HG02973 (cell line): Measurements from ENCODE around the gene GPR142.

Experiments
- ATAC-seq: cut with Tn5 transposase; IDR thresholded peaks from one replicate; pipeline ENCODE4 v1.9.1; 2021; ENCODE audit warnings: moderate library complexity; ENCODE audit not compliant: unreplicated experiment

GPR142 gene

GRCh38 chr17:74419928-74420411 is 52.7 kb downstream of the GPR142 start:
- ATAC-seq = no peak
